Fibroblast of peridontal ligament (primary cell): ENCODE measurements around the gene RASL11B.

Experiments
- DNase-seq: peaks from one replicate; pipeline ENCODE4 v3.0.0-alpha.2; 2010; ENCODE audit errors: extremely low read depth

RASL11B gene

GRCh38 chr4:52843351-52843750, 18.8 kb upstream of the RASL11B start:
- no peak for DNase-seq

- DNase-seq: no peak
Measured at GRCh38 chr4:52843958-52844357, 18.2 kb upstream of the RASL11B start.

GRCh38 chr4:52844596-52844995, 17.5 kb upstream of the RASL11B start:
- DNase-seq: no peak

GRCh38 chr4:52846502-52846901, 15.6 kb upstream of the RASL11B start:
- no peak for DNase-seq

- DNase-seq: no peak
Measured at GRCh38 chr4:52848254-52848653, 13.9 kb upstream of the RASL11B start.

GRCh38 chr4:52850406-52851124, 11.6 kb upstream of the RASL11B start:
- no peak for DNase-seq

GRCh38 chr4:52852041-52852440, 10.1 kb upstream of the RASL11B start:
- DNase-seq: no peak

GRCh38 chr4:52852711-52853110, 9.4 kb upstream of the RASL11B start:
- no peak for DNase-seq

GRCh38 chr4:52853351-52853750, 8.8 kb upstream of the RASL11B start:
- DNase-seq: peak; percentile 73

- no peak for DNase-seq
Measured at GRCh38 chr4:52856801-52857200, 5.3 kb upstream of the RASL11B start.

- DNase-seq: no peak
Measured at GRCh38 chr4:52860361-52860760, 1.8 kb upstream of the RASL11B start.

- no peak for DNase-seq
Measured at GRCh38 chr4:52861171-52861823, 820 bp upstream of the RASL11B start.

GRCh38 chr4:52862639-52863161, 583 bp downstream of the RASL11B start:
- no peak for DNase-seq

- no peak for DNase-seq
Measured at GRCh38 chr4:52863324-52863723, 1.2 kb downstream of the RASL11B start.

GRCh38 chr4:52864793-52865192, 2.7 kb downstream of the RASL11B start:
- DNase-seq: peak; percentile 79

GRCh38 chr4:52865300-52865699, 3.2 kb downstream of the RASL11B start:
- DNase-seq: no peak

- no peak for DNase-seq
Measured at GRCh38 chr4:52866734-52867133, 4.6 kb downstream of the RASL11B start.

GRCh38 chr4:52867163-52867562, 5.0 kb downstream of the RASL11B start:
- no peak for DNase-seq

- no peak for DNase-seq
Measured at GRCh38 chr4:52868133-52868532, 6.0 kb downstream of the RASL11B start.

GRCh38 chr4:52869196-52869595, 7.1 kb downstream of the RASL11B start:
- DNase-seq: peak; percentile 73

GRCh38 chr4:52869656-52870055, 7.5 kb downstream of the RASL11B start:
- no peak for DNase-seq

GRCh38 chr4:52870225-52870624, 8.1 kb downstream of the RASL11B start:
- no peak for DNase-seq

- DNase-seq: no peak
Measured at GRCh38 chr4:52873191-52873590, 11.1 kb downstream of the RASL11B start.
